ENCODE results near the gene VSNL1.
"Not testable (repeated sequence)": the region's sequence is repeated elsewhere in the genome, so short reads cannot be mapped to it uniquely, and the experiment has no call there.

Gene VSNL1

GRCh38 chr2:17539611-17540092, 844 bp upstream of the VSNL1 start:
- in situ Hi-C loops (cut with HindIII; ENCODE audit: low pct_ligation_motif_present, low pct_unique_long_range_greater_than_20kb, low sequenced_read_pairs) = no loop called here
- no peak for DNase-seq

- in situ Hi-C loops (cut with HindIII; ENCODE audit: low pct_ligation_motif_present, low pct_unique_long_range_greater_than_20kb, low sequenced_read_pairs) = no loop called here
- DNase-seq = no peak
Observed at GRCh38 chr2:17540813-17541530, 476 bp downstream of the VSNL1 start.

GRCh38 chr2:17541531-17541950, 1.0 kb downstream of the VSNL1 start:
- in situ Hi-C loops (cut with HindIII; ENCODE audit: low pct_ligation_motif_present, low pct_unique_long_range_greater_than_20kb, low sequenced_read_pairs) = no loop called here
- DNase-seq = no peak

GRCh38 chr2:17542471-17542870, 2.0 kb downstream of the VSNL1 start:
- in situ Hi-C loops (cut with HindIII; ENCODE audit: low pct_ligation_motif_present, low pct_unique_long_range_greater_than_20kb, low sequenced_read_pairs) = no loop called here
- DNase-seq = no peak

GRCh38 chr2:17543131-17543660, 2.7 kb downstream of the VSNL1 start:
- in situ Hi-C loops (cut with HindIII; ENCODE audit: low pct_ligation_motif_present, low pct_unique_long_range_greater_than_20kb, low sequenced_read_pairs) = no loop called here
- no peak for DNase-seq

GRCh38 chr2:17543848-17544247, 3.4 kb downstream of the VSNL1 start:
- DNase-seq = no peak
- in situ Hi-C loops (cut with HindIII; ENCODE audit: low pct_ligation_motif_present, low pct_unique_long_range_greater_than_20kb, low sequenced_read_pairs) = no loop called here

GRCh38 chr2:17544256-17544655, 3.8 kb downstream of the VSNL1 start:
- no peak for DNase-seq

GRCh38 chr2:17545680-17546613, 5.5 kb downstream of the VSNL1 start:
- in situ Hi-C loops (cut with HindIII; ENCODE audit: low pct_ligation_motif_present, low pct_unique_long_range_greater_than_20kb, low sequenced_read_pairs) = no loop called here
- no peak for DNase-seq

More at GRCh38 chr2:17544256-17544655, 3.8 kb downstream of the VSNL1 start:
- in situ Hi-C loops (cut with HindIII; ENCODE audit: low pct_ligation_motif_present, low pct_unique_long_range_greater_than_20kb, low sequenced_read_pairs) = no loop called here

GRCh38 chr2:17547237-17547636, 6.7 kb downstream of the VSNL1 start:
- no peak for DNase-seq
- in situ Hi-C loops (cut with HindIII; ENCODE audit: low pct_ligation_motif_present, low pct_unique_long_range_greater_than_20kb, low sequenced_read_pairs) = no loop called here

- DNase-seq = no peak
- in situ Hi-C loops (cut with HindIII; ENCODE audit: low pct_ligation_motif_present, low pct_unique_long_range_greater_than_20kb, low sequenced_read_pairs) = no loop called here
Observed at GRCh38 chr2:17547737-17548136, 7.2 kb downstream of the VSNL1 start.

GRCh38 chr2:17550907-17551306, 10.4 kb downstream of the VSNL1 start:
- in situ Hi-C loops (cut with HindIII; ENCODE audit: low pct_ligation_motif_present, low pct_unique_long_range_greater_than_20kb, low sequenced_read_pairs) = no loop called here
- DNase-seq = no peak

GRCh38 chr2:17555150-17555549, 14.7 kb downstream of the VSNL1 start:
- DNase-seq = no peak
- in situ Hi-C loops (cut with HindIII; ENCODE audit: low pct_ligation_motif_present, low pct_unique_long_range_greater_than_20kb, low sequenced_read_pairs) = no loop called here

- no peak for DNase-seq
- in situ Hi-C loops (cut with HindIII; ENCODE audit: low pct_ligation_motif_present, low pct_unique_long_range_greater_than_20kb, low sequenced_read_pairs) = no loop called here
Observed at GRCh38 chr2:17557596-17557995, 17.1 kb downstream of the VSNL1 start.

- DNase-seq = no peak
- in situ Hi-C loops (cut with HindIII; ENCODE audit: low pct_ligation_motif_present, low pct_unique_long_range_greater_than_20kb, low sequenced_read_pairs) = no loop called here
Observed at GRCh38 chr2:17558053-17558452, 17.6 kb downstream of the VSNL1 start.

- in situ Hi-C loops (cut with HindIII; ENCODE audit: low pct_ligation_motif_present, low pct_unique_long_range_greater_than_20kb, low sequenced_read_pairs) = no loop called here
- no peak for DNase-seq
Observed at GRCh38 chr2:17558878-17559277, 18.4 kb downstream of the VSNL1 start.

- DNase-seq; in situ Hi-C loops (cut with HindIII; ENCODE audit: low pct_ligation_motif_present, low pct_unique_long_range_greater_than_20kb, low sequenced_read_pairs): not testable (repeated sequence)
Observed at GRCh38 chr2:17565726-17566125, 25.2 kb downstream of the VSNL1 start.

GRCh38 chr2:17571681-17572080, 31.2 kb downstream of the VSNL1 start:
- no peak for DNase-seq

GRCh38 chr2:17573085-17573803, 32.7 kb downstream of the VSNL1 start:
- DNase-seq = no peak
- in situ Hi-C loops (cut with HindIII; ENCODE audit: low pct_ligation_motif_present, low pct_unique_long_range_greater_than_20kb, low sequenced_read_pairs) = no loop called here

More at GRCh38 chr2:17571681-17572080, 31.2 kb downstream of the VSNL1 start:
- in situ Hi-C loops (cut with HindIII; ENCODE audit: low pct_ligation_motif_present, low pct_unique_long_range_greater_than_20kb, low sequenced_read_pairs) = no loop called here

- no peak for DNase-seq
- in situ Hi-C loops (cut with HindIII; ENCODE audit: low pct_ligation_motif_present, low pct_unique_long_range_greater_than_20kb, low sequenced_read_pairs) = no loop called here
Observed at GRCh38 chr2:17573804-17574175, 33.3 kb downstream of the VSNL1 start.
